GM12878 (cell line): ENCODE measurements around the gene ATP8B1. TPM values are rescaled to one million over a fixed set of nuclear protein-coding genes. Genes with fewer than 3 reads are reported as not detected.

Experiments
- ATAC-seq: fragments of 200-7000 bp; cut with Tn5 transposase; 3 replicates; pipeline ENCODE4 v1.9.1; 2020; ENCODE audit warnings: mild to moderate bottlenecking, moderate library complexity
- BruUV-seq: library from RNA; stranded (reverse); fragments of 400-500 nt; replicated peaks from 2 replicates; lab custom pipeline; 2021; lab: Mats Ljungman, UMichigan
- CTCF ChIA-PET: fragments of 300-600 bp; sonication (Branson Sonifier 250); formaldehyde crosslinking; extraction: SDS; loops from one replicate; lab custom pipeline; 2021; ENCODE audit warnings: inconsistent platforms; lab: Yijun Ruan, JAX
- POLR2A ChIA-PET: fragments of 350-600 bp; formaldehyde crosslinking; extraction: SDS; loops from one replicate; lab custom pipeline; 2021; ENCODE audit warnings: inconsistent platforms; lab: Charles Lee
- RAD21 ChIA-PET: fragments of 300-600 bp; sonication (Branson Sonifier 250); formaldehyde crosslinking; loops from one replicate; lab custom pipeline; 2023; ENCODE audit warnings: antibody characterized with exemption; ENCODE audit not compliant: unreplicated experiment; lab: Charles Lee
- SMC1A ChIA-PET: fragments of 300-600 bp; sonication (Branson Sonifier 250); formaldehyde crosslinking; loops from one replicate; lab custom pipeline; 2023; ENCODE audit not compliant: unreplicated experiment, uncharacterized antibody; lab: Charles Lee
- DNase-seq: peaks from one replicate; pipeline ENCODE4 v3.0.0-alpha.2; 2011; ENCODE audit warnings: low read depth, low spot score
- FAIRE-seq: peaks from 3 replicates; lab custom pipeline; 2011; peaks lifted over from hg19 to GRCh38; lab: Jason Lieb, UNC
- H2AFZ ChIP-seq: 2 replicates; pipeline ENCODE4 v1.6.0; 2011; ENCODE audit warnings: low read depth, low read length, control low read depth; ENCODE audit not compliant: control insufficient read depth
- H3K27ac ChIP-seq: 2 replicates; pipeline ENCODE4 v1.5.1; 2011; ENCODE audit warnings: control low read depth; ENCODE audit not compliant: control insufficient read depth, insufficient read depth
- H3K27me3 ChIP-seq, 2 experiments: replicated peaks in 1 of 2; 2 replicates each; pipeline versions ENCODE4 v1.6.0 to v1.6.1; 2011; ENCODE audit warnings: low read length in 1 of 2; ENCODE audit not compliant: control insufficient read depth in 2 of 2, insufficient read depth in 2 of 2
- H3K36me3 ChIP-seq, 2 experiments: 2 replicates each; pipeline ENCODE4 v1.5.1; 2011; ENCODE audit warnings: low read length in 1 of 2; ENCODE audit not compliant: control insufficient read depth in 2 of 2, insufficient read depth in 2 of 2
- H3K4me1 ChIP-seq: 2 replicates; pipeline ENCODE4 v1.6.1; 2011; ENCODE audit warnings: mild to moderate bottlenecking, low read length, moderate library complexity, mixed read lengths; ENCODE audit not compliant: control insufficient read depth, insufficient read depth
- H3K4me2 ChIP-seq: 2 replicates; pipeline ENCODE4 v1.6.0; 2011; ENCODE audit warnings: control low read depth; ENCODE audit not compliant: control insufficient read depth, insufficient read depth
- H3K4me3 ChIP-seq: fragments of 200-600 bp; sonication (generic); 2 replicates; pipeline ENCODE4 v1.5.1; 2016
- H3K79me2 ChIP-seq: 2 replicates; pipeline ENCODE4 v1.6.0; 2011; ENCODE audit warnings: low read length; ENCODE audit not compliant: control insufficient read depth, insufficient read depth
- H3K9ac ChIP-seq: 2 replicates; pipeline ENCODE4 v1.8.0; 2011; ENCODE audit warnings: low read length, control low read depth, mixed read lengths; ENCODE audit not compliant: control insufficient read depth, insufficient read depth
- H3K9me3 ChIP-seq: replicated peaks from 3 replicates; pipeline ENCODE4 v1.5.1; 2011; ENCODE audit warnings: mild to moderate bottlenecking, low read length; ENCODE audit not compliant: control insufficient read depth, insufficient read depth
- H4K20me1 ChIP-seq: 2 replicates; pipeline ENCODE4 v1.6.0; 2011; ENCODE audit not compliant: control insufficient read depth, insufficient read depth
- EZH2 ChIP-seq: IDR thresholded peaks from 2 replicates; pipeline ENCODE4 v1.6.1; 2012; ENCODE audit warnings: low read depth, mild to moderate bottlenecking, control low read depth, inconsistent platforms, low read length, borderline replicate concordance; ENCODE audit not compliant: control insufficient read depth
- HDAC6 ChIP-seq: fragments of 200-600 bp; sonication (generic); IDR thresholded peaks from one replicate; pipeline ENCODE4 v1.8.0; 2017; ENCODE audit warnings: antibody characterized with exemption; ENCODE audit not compliant: unreplicated experiment
- HSF1 ChIP-seq: fragments of 150-350 bp; IDR thresholded peaks from 2 replicates; pipeline ENCODE4 v1.6.1; 2014; ENCODE audit warnings: mild to moderate bottlenecking, low read depth, low read length
- JUND ChIP-seq: IDR thresholded peaks from 2 replicates; pipeline ENCODE4 v1.6.1; 2012; ENCODE audit warnings: low read depth, mild to moderate bottlenecking, low read length, improper control_type of control experiment, moderate library complexity
- MTA3 ChIP-seq: IDR thresholded peaks from 2 replicates; pipeline ENCODE4 v1.6.1; 2012; ENCODE audit warnings: low read length, inconsistent platforms, borderline replicate concordance
- PBX3 ChIP-seq: IDR thresholded peaks from 2 replicates; pipeline ENCODE4 v1.6.1; 2011; ENCODE audit warnings: mild to moderate bottlenecking, low read depth, low read length, moderate library complexity; ENCODE audit not compliant: insufficient replicate concordance
- POU2F2 ChIP-seq: IDR thresholded peaks from 3 replicates; pipeline ENCODE4 v1.6.1; 2011; ENCODE audit warnings: low read depth, mild to moderate bottlenecking, low read length, borderline replicate concordance
- SP1 ChIP-seq: IDR thresholded peaks from one replicate; pipeline ENCODE4 v1.6.1; 2011; ENCODE audit warnings: low read depth, low read length
- SREBF1 ChIP-seq: IDR thresholded peaks from 2 replicates; pipeline ENCODE4 v1.6.1; 2012; ENCODE audit warnings: mild to moderate bottlenecking, low read length
- TCF12 ChIP-seq: IDR thresholded peaks from 2 replicates; pipeline ENCODE4 v1.6.1; 2011; ENCODE audit warnings: low read depth, mild to moderate bottlenecking, low read length
- YY1 ChIP-seq: IDR thresholded peaks from 2 replicates; pipeline ENCODE4 v1.6.1; 2011; ENCODE audit warnings: low read depth, mild to moderate bottlenecking, low read length
- ZNF274 ChIP-seq: IDR thresholded peaks from one replicate; pipeline ENCODE4 v1.8.0; 2011; ENCODE audit not compliant: insufficient read length, insufficient read depth
- WGBS: methylation state at CpG from one replicate; pipeline ENCODE4 v1.1.6; 2016; ENCODE audit warnings: low lambda C conversion rate; ENCODE audit not compliant: insufficient replicate concordance, insufficient coverage; ENCODE audit errors: missing lambda C conversion rate; 5-methylcytosine and 5-hydroxymethylcytosine counted together
- in situ Hi-C: fragments of 300-500 bp; cut with MboI; formaldehyde crosslinking; loops from 9 replicates; pipeline ENCODE4 v1.14.3; 2018; ENCODE audit warnings: mixed read lengths
- intact Hi-C: fragments of 100-400 bp; cut with micrococcal nuclease; formaldehyde crosslinking; loops from one replicate; pipeline ENCODE4 v1.14.2; 2022; ENCODE audit not compliant: unreplicated experiment
- polyA plus RNA-seq, 11 experiments: library from polyadenylated mRNA; depleted of rRNA in 4 of 11; unstranded in 6 of 11; stranded (reverse) in 5 of 11; fragments of >200 nt; fragmentation: Nextera tagmentation in 4 of 11; fragmentation: Illumina TruSeq in 1 of 11; extraction: Ambion mirVana in 4 of 11; extraction: Trizol in 1 of 11; gene quantifications; 1 replicate in 1 of 11; 2 replicates in 10 of 11; pipeline versions ENCODE4 v1.2.1 to v1.2.3, GENCODE V29; 2011 to 2016; ENCODE audit warnings: inconsistent platforms in 2 of 11, missing spikeins in 2 of 11, low read depth in 1 of 11
- total RNA-seq, 4 experiments: library from RNA; depleted of rRNA in 3 of 4; stranded (reverse); fragments of >200 nt in 3 of 4; fragmentation: Illumina TruSeq in 1 of 4; extraction: Trizol in 1 of 4; gene quantifications; 2 replicates each; pipeline versions ENCODE4 v1.2.1 to v1.2.3, GENCODE V29; 2013 to 2021
- TF ChIP-seq, protein P1 (sequence below): IDR thresholded peaks from 2 replicates; pipeline ENCODE4 v1.6.1; 2011; ENCODE audit warnings: borderline replicate concordance, low read depth, mild to moderate bottlenecking, moderate library complexity, mixed read lengths, low read length; ENCODE audit not compliant: insufficient read depth; ENCODE audit errors: extremely low read length
- TF ChIP-seq, protein P2 (sequence below): IDR thresholded peaks from 2 replicates; pipeline ENCODE4 v1.6.1; 2011; ENCODE audit warnings: borderline replicate concordance, low read depth, mild to moderate bottlenecking, moderate library complexity, low read length; ENCODE audit not compliant: insufficient read depth, poor library complexity, severe bottlenecking
- TF ChIP-seq, protein P3 (sequence below): fragments of 450-650 bp; IDR thresholded peaks from 2 replicates; pipeline ENCODE4 v1.6.1; 2017; ENCODE audit warnings: borderline replicate concordance

ATP8B1 gene
- total and polyA plus RNA-seq, 10 of the 15 experiments (the other 5 are each of a cell fraction or from before 2014, with no cell fraction given) = 0.03 to 0.37 (median 0.11) TPM

DNA sequence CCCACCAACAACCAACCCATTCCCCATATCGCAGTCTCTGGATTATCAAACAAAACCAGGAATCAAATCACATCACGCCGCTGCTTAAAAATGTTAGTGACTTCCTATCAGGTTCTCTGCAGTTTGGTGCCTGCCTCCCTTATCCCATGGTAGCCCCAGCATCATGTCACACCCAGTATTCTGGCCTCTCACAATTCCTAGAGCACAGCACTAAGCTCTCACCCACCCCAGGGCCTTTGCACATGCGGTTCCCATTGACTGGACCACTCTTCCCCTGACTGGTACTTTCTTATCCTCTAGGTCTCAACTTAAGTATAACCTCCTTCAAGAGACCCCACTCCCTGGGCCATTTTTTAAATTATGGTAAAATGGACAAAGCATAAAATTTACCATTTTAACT is 12.8 kb downstream of the ATP8B1 start (continued):
- TF ChIP-seq, protein P1, sequence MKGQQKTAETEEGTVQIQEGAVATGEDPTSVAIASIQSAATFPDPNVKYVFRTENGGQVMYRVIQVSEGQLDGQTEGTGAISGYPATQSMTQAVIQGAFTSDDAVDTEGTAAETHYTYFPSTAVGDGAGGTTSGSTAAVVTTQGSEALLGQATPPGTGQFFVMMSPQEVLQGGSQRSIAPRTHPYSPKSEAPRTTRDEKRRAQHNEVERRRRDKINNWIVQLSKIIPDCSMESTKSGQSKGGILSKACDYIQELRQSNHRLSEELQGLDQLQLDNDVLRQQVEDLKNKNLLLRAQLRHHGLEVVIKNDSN = no peak
- TF ChIP-seq MTA3 (no peak), ZNF274 (no peak), HSF1 (no peak), JUND (no peak), EZH2 (no peak), HDAC6 (no peak)
- TF ChIP-seq, protein P2, sequence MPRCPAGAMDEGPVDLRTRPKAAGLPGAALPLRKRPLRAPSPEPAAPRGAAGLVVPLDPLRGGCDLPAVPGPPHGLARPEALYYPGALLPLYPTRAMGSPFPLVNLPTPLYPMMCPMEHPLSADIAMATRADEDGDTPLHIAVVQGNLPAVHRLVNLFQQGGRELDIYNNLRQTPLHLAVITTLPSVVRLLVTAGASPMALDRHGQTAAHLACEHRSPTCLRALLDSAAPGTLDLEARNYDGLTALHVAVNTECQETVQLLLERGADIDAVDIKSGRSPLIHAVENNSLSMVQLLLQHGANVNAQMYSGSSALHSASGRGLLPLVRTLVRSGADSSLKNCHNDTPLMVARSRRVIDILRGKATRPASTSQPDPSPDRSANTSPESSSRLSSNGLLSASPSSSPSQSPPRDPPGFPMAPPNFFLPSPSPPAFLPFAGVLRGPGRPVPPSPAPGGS = no peak

- H3K4me2 ChIP-seq = no peak overlapping the region
- no peak overlapping the region for H3K4me3 ChIP-seq
- no peaks in the 10 kb centered on the region for H3K27me3 ChIP-seq
- FAIRE-seq = no peak
- no peaks in the 10 kb centered on the region for H3K9me3 ChIP-seq
- no peaks in the 10 kb centered on the region for H4K20me1 ChIP-seq
- no peak overlapping the region for H3K9ac ChIP-seq
- WGBS = 33% methylated on average over 4 of the region's 4 CpGs
- ChIA-PET SMC1A (no interaction called here), POLR2A (no interaction called here), CTCF (interaction anchor here (1.2 kb wide), 1 partner anchor 10 kb away, joined by 3 read pairs; no protein-coding TSS in a partner anchor), RAD21 (no interaction called here)
- H3K4me1 ChIP-seq = no peaks in the 10 kb centered on the region
- in situ Hi-C loops (no loop called here), intact Hi-C loops (no loop called here)
- no peaks in the 10 kb centered on the region for H3K36me3 ChIP-seq
- H2AFZ ChIP-seq = no peak overlapping the region
- H3K27ac ChIP-seq = no peak overlapping the region
- TF ChIP-seq SREBF1 = no peak
- TF ChIP-seq POU2F2 = no peak
- TF ChIP-seq TCF12 = no peak
- no peak for TF ChIP-seq YY1
- TF ChIP-seq SP1 = no peak
- TF ChIP-seq, protein P3, sequence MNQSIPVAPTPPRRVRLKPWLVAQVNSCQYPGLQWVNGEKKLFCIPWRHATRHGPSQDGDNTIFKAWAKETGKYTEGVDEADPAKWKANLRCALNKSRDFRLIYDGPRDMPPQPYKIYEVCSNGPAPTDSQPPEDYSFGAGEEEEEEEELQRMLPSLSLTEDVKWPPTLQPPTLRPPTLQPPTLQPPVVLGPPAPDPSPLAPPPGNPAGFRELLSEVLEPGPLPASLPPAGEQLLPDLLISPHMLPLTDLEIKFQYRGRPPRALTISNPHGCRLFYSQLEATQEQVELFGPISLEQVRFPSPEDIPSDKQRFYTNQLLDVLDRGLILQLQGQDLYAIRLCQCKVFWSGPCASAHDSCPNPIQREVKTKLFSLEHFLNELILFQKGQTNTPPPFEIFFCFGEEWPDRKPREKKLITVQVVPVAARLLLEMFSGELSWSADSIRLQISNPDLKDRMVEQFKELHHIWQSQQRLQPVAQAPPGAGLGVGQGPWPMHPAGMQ = no peak
- no peak for TF ChIP-seq PBX3
- no peak for DNase-seq
- ATAC-seq = no peak
- no TSS peak for BruUV-seq
- H3K79me2 ChIP-seq = no peaks in the 10 kb centered on the region
Measured at GRCh38 chr18:57789759-57790158, 13.4 kb downstream of the ATP8B1 start.
